GM12878 (cell line): ENCODE results near the gene SLFN11. TPM values are rescaled to one million over a fixed set of nuclear protein-coding genes. Genes with fewer than 3 reads are reported as not detected.
"Not testable (repeated sequence)": the region's sequence is repeated elsewhere in the genome, so short reads cannot be mapped to it uniquely, and the experiment has no call there.

Experiments
- ATAC-seq: fragments of 200-7000 bp; cut with Tn5 transposase; 3 replicates; pipeline ENCODE4 v1.9.1; 2020; ENCODE audit warnings: mild to moderate bottlenecking, moderate library complexity
- BruUV-seq: library from RNA; stranded (reverse); fragments of 400-500 nt; replicated peaks from 2 replicates; lab custom pipeline; 2021; lab: Mats Ljungman, UMichigan
- CTCF ChIA-PET: fragments of 300-600 bp; sonication (Branson Sonifier 250); formaldehyde crosslinking; extraction: SDS; loops from one replicate; lab custom pipeline; 2021; ENCODE audit warnings: inconsistent platforms; lab: Yijun Ruan, JAX
- POLR2A ChIA-PET: fragments of 350-600 bp; formaldehyde crosslinking; extraction: SDS; loops from one replicate; lab custom pipeline; 2021; ENCODE audit warnings: inconsistent platforms; lab: Charles Lee
- RAD21 ChIA-PET: fragments of 300-600 bp; sonication (Branson Sonifier 250); formaldehyde crosslinking; loops from one replicate; lab custom pipeline; 2023; ENCODE audit warnings: antibody characterized with exemption; ENCODE audit not compliant: unreplicated experiment; lab: Charles Lee
- SMC1A ChIA-PET: fragments of 300-600 bp; sonication (Branson Sonifier 250); formaldehyde crosslinking; loops from one replicate; lab custom pipeline; 2023; ENCODE audit not compliant: unreplicated experiment, uncharacterized antibody; lab: Charles Lee
- DNase-seq: peaks from one replicate; pipeline ENCODE4 v3.0.0-alpha.2; 2011; ENCODE audit warnings: low read depth, low spot score
- FAIRE-seq: peaks from 3 replicates; lab custom pipeline; 2011; peaks lifted over from hg19 to GRCh38; lab: Jason Lieb, UNC
- H2AFZ ChIP-seq: 2 replicates; pipeline ENCODE4 v1.6.0; 2011; ENCODE audit warnings: low read depth, low read length, control low read depth; ENCODE audit not compliant: control insufficient read depth
- H3K27ac ChIP-seq: 2 replicates; pipeline ENCODE4 v1.5.1; 2011; ENCODE audit warnings: control low read depth; ENCODE audit not compliant: control insufficient read depth, insufficient read depth
- H3K27me3 ChIP-seq, 2 experiments: replicated peaks in 1 of 2; 2 replicates each; pipeline versions ENCODE4 v1.6.0 to v1.6.1; 2011; ENCODE audit warnings: low read length in 1 of 2; ENCODE audit not compliant: control insufficient read depth in 2 of 2, insufficient read depth in 2 of 2
- H3K36me3 ChIP-seq, 2 experiments: 2 replicates each; pipeline ENCODE4 v1.5.1; 2011; ENCODE audit warnings: low read length in 1 of 2; ENCODE audit not compliant: control insufficient read depth in 2 of 2, insufficient read depth in 2 of 2
- H3K4me1 ChIP-seq: 2 replicates; pipeline ENCODE4 v1.6.1; 2011; ENCODE audit warnings: mild to moderate bottlenecking, low read length, moderate library complexity, mixed read lengths; ENCODE audit not compliant: control insufficient read depth, insufficient read depth
- H3K4me2 ChIP-seq: 2 replicates; pipeline ENCODE4 v1.6.0; 2011; ENCODE audit warnings: control low read depth; ENCODE audit not compliant: control insufficient read depth, insufficient read depth
- H3K4me3 ChIP-seq: fragments of 200-600 bp; sonication (generic); 2 replicates; pipeline ENCODE4 v1.5.1; 2016
- H3K79me2 ChIP-seq: 2 replicates; pipeline ENCODE4 v1.6.0; 2011; ENCODE audit warnings: low read length; ENCODE audit not compliant: control insufficient read depth, insufficient read depth
- H3K9ac ChIP-seq: 2 replicates; pipeline ENCODE4 v1.8.0; 2011; ENCODE audit warnings: low read length, control low read depth, mixed read lengths; ENCODE audit not compliant: control insufficient read depth, insufficient read depth
- H3K9me3 ChIP-seq: replicated peaks from 3 replicates; pipeline ENCODE4 v1.5.1; 2011; ENCODE audit warnings: mild to moderate bottlenecking, low read length; ENCODE audit not compliant: control insufficient read depth, insufficient read depth
- H4K20me1 ChIP-seq: 2 replicates; pipeline ENCODE4 v1.6.0; 2011; ENCODE audit not compliant: control insufficient read depth, insufficient read depth
- CEBPB ChIP-seq, 2 experiments: fragments of 150-350 bp in 1 of 2; IDR thresholded peaks; 2 replicates each; pipeline ENCODE4 v1.6.1; 2012 to 2014; ENCODE audit warnings: low read depth in 2 of 2, low read length in 2 of 2, borderline replicate concordance in 1 of 2, inconsistent platforms in 1 of 2
- E2F8 ChIP-seq: fragments of 450-650 bp; IDR thresholded peaks from 2 replicates; pipeline ENCODE4 v1.6.1; 2018; ENCODE audit warnings: mild to moderate bottlenecking, low read depth, moderate library complexity; ENCODE audit not compliant: partially characterized antibody
- IKZF1 ChIP-seq: fragments of 450-650 bp; conservative IDR thresholded peaks from 2 replicates; pipeline ENCODE4 v1.6.1; 2017; ENCODE audit warnings: antibody characterized with exemption, mild to moderate bottlenecking
- MYB ChIP-seq: fragments of 150-350 bp; IDR thresholded peaks from 2 replicates; pipeline ENCODE4 v1.6.1; 2014; ENCODE audit warnings: mild to moderate bottlenecking, low read depth, low read length, borderline replicate concordance
- NR2C1 ChIP-seq: fragments of 450-650 bp; IDR thresholded peaks from 2 replicates; pipeline ENCODE4 v1.6.1; 2017; ENCODE audit warnings: antibody characterized with exemption, mild to moderate bottlenecking, moderate library complexity
- NRF1 ChIP-seq: conservative IDR thresholded peaks from 2 replicates; pipeline ENCODE4 v1.6.1; 2011; ENCODE audit warnings: mild to moderate bottlenecking, low read depth, low read length, improper control_type of control experiment
- PKNOX1 ChIP-seq: fragments of 450-650 bp; IDR thresholded peaks from 2 replicates; pipeline ENCODE4 v1.6.1; 2016; ENCODE audit warnings: mild to moderate bottlenecking
- PML ChIP-seq: IDR thresholded peaks from 2 replicates; pipeline ENCODE4 v1.6.1; 2012; ENCODE audit warnings: low read length, inconsistent platforms
- RELA ChIP-seq: fragments of 450-650 bp; IDR thresholded peaks from 2 replicates; pipeline ENCODE4 v1.8.0; 2014; ENCODE audit warnings: borderline replicate concordance; ENCODE audit not compliant: partially characterized antibody
- RELB ChIP-seq: fragments of 450-650 bp; IDR thresholded peaks from 2 replicates; pipeline ENCODE4 v1.6.1; 2017; ENCODE audit warnings: low read depth, mild to moderate bottlenecking, moderate library complexity
- SMC3 ChIP-seq: IDR thresholded peaks from 2 replicates; pipeline ENCODE4 v1.6.1; 2011; ENCODE audit warnings: low read length, improper control_type of control experiment, borderline replicate concordance
- WGBS: methylation state at CpG from one replicate; pipeline ENCODE4 v1.1.6; 2016; ENCODE audit warnings: low lambda C conversion rate; ENCODE audit not compliant: insufficient replicate concordance, insufficient coverage; ENCODE audit errors: missing lambda C conversion rate; 5-methylcytosine and 5-hydroxymethylcytosine counted together
- in situ Hi-C: fragments of 300-500 bp; cut with MboI; formaldehyde crosslinking; loops from 9 replicates; pipeline ENCODE4 v1.14.3; 2018; ENCODE audit warnings: mixed read lengths
- intact Hi-C: fragments of 100-400 bp; cut with micrococcal nuclease; formaldehyde crosslinking; loops from one replicate; pipeline ENCODE4 v1.14.2; 2022; ENCODE audit not compliant: unreplicated experiment
- polyA plus RNA-seq, 11 experiments: library from polyadenylated mRNA; depleted of rRNA in 4 of 11; unstranded in 6 of 11; stranded (reverse) in 5 of 11; fragments of >200 nt; fragmentation: Nextera tagmentation in 4 of 11; fragmentation: Illumina TruSeq in 1 of 11; extraction: Ambion mirVana in 4 of 11; extraction: Trizol in 1 of 11; gene quantifications; 1 replicate in 1 of 11; 2 replicates in 10 of 11; pipeline versions ENCODE4 v1.2.1 to v1.2.3, GENCODE V29; 2011 to 2016; ENCODE audit warnings: inconsistent platforms in 2 of 11, missing spikeins in 2 of 11, low read depth in 1 of 11
- total RNA-seq, 4 experiments: library from RNA; depleted of rRNA in 3 of 4; stranded (reverse); fragments of >200 nt in 3 of 4; fragmentation: Illumina TruSeq in 1 of 4; extraction: Trizol in 1 of 4; gene quantifications; 2 replicates each; pipeline versions ENCODE4 v1.2.1 to v1.2.3, GENCODE V29; 2013 to 2021

The SLFN11 gene
- total and polyA plus RNA-seq, 10 of the 15 experiments (the other 5 are each of a cell fraction or from before 2014, with no cell fraction given) = 2.1 to 38.9 (median 30.6) TPM

- H3K27ac ChIP-seq, H3K27me3 ChIP-seq, POLR2A ChIA-PET, H2AFZ ChIP-seq, H4K20me1 ChIP-seq, H3K79me2 ChIP-seq, intact Hi-C loops, DNase-seq, H3K4me3 ChIP-seq, H3K9me3 ChIP-seq, in situ Hi-C loops, RAD21 ChIA-PET, H3K9ac ChIP-seq, BruUV-seq, ATAC-seq, H3K4me1 ChIP-seq, H3K4me2 ChIP-seq, FAIRE-seq: not testable (repeated sequence)
- CTCF ChIA-PET = interaction anchor here (0.7 to 1.6 kb wide), 3 partner anchors 11 to 119 kb away, joined by 3 read pairs; no protein-coding TSS in a partner anchor
- peaks cover 3 to 18% of the 10 kb centered on the region in 2 experiments; a peak in 3 of 4 replicates for H3K36me3 ChIP-seq
- 98% methylated on average over 2 of the region's 2 CpGs for WGBS
- SMC1A ChIA-PET = interaction anchor here (1.0 to 1.1 kb wide), 2 partner anchors 23 to 26 kb away, joined by 3 read pairs; no protein-coding TSS in a partner anchor
These were observed 41.3 kb upstream of the SLFN11 start for GRCh38 chr17:35414707-35415106.

- SMC1A ChIA-PET = interaction anchor here (1.0 to 1.1 kb wide), 3 partner anchors 23 to 33 kb away, joined by 3 read pairs; no protein-coding TSS in a partner anchor
- Histone ChIP-seq H3K9ac (no peak overlapping the region), H2AFZ (no peak overlapping the region), H3K9me3 (no peaks in the 10 kb centered on the region; the same call in 2 of the 3 replicates), H3K27ac (no peak overlapping the region), H3K4me1 (peaks cover 3% of the 10 kb centered on the region; the same call in 1 of the 2 replicates), H3K36me3 (peaks cover 4 to 18% of the 10 kb centered on the region in 2 experiments; a peak in 3 of 4 replicates), H3K79me2 (no peaks in the 10 kb centered on the region; the same call in 1 of the 2 replicates), H3K4me2 (no peak overlapping the region), H3K4me3 (no peak overlapping the region), H4K20me1 (no peaks in the 10 kb centered on the region), H3K27me3 (no peaks in the 10 kb centered on the region)
- in situ Hi-C loops (no loop called here), intact Hi-C loops (no loop called here)
- no TSS peak for BruUV-seq
- CTCF ChIA-PET = interaction anchor here (0.7 to 1.6 kb wide), 3 partner anchors 10 to 120 kb away, joined by 3 read pairs; no protein-coding TSS in a partner anchor
- 100% methylated on average over 1 of the region's 1 CpG for WGBS
- RAD21 ChIA-PET = no interaction called here
- ATAC-seq = no peak
- DNase-seq = no peak
- POLR2A ChIA-PET = no interaction called here
- FAIRE-seq = no peak
- no peak for TF ChIP-seq RELA
- TF ChIP-seq PML = no peak
- no peak for TF ChIP-seq E2F8
- no peak for TF ChIP-seq PKNOX1
- no peak for TF ChIP-seq SMC3
- TF ChIP-seq NRF1 = no peak
- TF ChIP-seq CEBPB (IDR thresholded peaks at IDR 0.05; ENCODE audit: borderline replicate concordance in 1 of 2, low read depth in 2 of 2, low read length in 2 of 2) = no peak
- TF ChIP-seq RELB = no peak
- no peak for TF ChIP-seq MYB
- no peak for TF ChIP-seq NR2C1
- no peak for TF ChIP-seq IKZF1
These were observed 40.8 kb upstream of the SLFN11 start for GRCh38 chr17:35414247-35414646.
